GM19324 (cell line): Measurements from ENCODE around the gene PDXK.
A peak's percentile ranks its signal among the peaks of the same experiment; 100 is the strongest.

ENCODE experiments used
- ATAC-seq: cut with Tn5 transposase; IDR thresholded peaks from one replicate; pipeline ENCODE4 v1.9.1; 2021; ENCODE audit warnings: mild to moderate bottlenecking, moderate library complexity; ENCODE audit not compliant: unreplicated experiment, low FRiP score

PDXK gene

DNA sequence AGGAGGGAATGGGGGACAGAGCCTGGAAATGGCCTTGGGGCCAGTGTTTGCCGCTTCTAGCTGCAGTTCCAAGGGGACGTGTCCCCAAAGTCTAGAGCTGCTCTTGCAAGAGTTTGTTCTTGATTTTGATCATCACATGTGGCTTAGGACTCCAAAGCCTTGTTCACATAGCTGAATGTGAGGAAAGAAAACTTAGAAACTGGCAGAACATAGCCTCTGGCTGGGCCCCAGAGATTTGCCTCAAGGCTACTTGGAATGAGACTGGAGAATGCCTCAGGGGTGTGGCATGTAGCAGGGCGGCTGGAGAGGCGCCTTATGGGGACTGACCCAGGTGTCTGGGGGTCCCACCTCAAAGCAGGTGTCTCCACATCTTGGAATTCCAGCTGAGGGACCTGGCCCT lies 2.3 kb downstream of the PDXK start:
- ATAC-seq, result no peak

DNA sequence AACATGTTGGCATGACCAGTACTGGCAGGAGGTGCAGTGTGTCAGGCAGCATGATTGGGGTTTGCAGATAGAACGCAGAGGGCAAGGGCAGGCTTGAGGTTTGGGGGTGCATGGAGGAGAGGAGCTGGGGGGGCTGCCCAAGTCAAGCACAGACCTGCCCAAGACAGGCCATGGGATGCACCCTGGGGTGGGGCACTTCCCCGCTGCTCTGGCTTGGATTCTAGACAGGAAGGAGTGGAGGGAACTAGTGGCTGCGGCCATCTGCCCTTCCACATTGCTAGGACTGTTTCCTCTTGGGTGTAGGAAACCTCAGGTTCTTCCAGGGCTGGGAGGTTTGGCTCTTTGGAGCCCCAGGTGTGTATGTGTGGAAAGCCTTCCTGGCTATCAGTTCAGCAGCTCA lies 3.0 kb downstream of the PDXK start:
- no peak for ATAC-seq

DNA sequence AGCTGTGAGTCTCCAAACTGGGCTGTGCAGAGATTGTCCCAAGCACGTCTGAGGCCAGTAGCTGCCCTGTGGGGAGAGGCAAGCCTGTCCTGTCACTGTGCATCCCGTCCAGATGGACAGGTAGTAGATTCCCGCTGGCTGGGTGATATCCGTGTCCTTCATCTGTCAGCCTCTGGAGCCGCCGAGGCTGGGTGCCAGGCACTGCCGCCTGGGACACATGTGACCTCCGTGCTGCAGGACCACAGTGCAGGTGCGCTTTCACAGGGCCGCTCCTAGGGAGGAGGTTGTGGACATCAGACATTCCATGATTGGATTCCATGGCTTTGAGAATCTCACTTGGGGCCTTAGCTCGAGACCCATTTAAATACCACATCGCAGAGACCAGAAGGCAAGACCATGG lies 4.7 kb downstream of the PDXK start:
- no peak for ATAC-seq

DNA sequence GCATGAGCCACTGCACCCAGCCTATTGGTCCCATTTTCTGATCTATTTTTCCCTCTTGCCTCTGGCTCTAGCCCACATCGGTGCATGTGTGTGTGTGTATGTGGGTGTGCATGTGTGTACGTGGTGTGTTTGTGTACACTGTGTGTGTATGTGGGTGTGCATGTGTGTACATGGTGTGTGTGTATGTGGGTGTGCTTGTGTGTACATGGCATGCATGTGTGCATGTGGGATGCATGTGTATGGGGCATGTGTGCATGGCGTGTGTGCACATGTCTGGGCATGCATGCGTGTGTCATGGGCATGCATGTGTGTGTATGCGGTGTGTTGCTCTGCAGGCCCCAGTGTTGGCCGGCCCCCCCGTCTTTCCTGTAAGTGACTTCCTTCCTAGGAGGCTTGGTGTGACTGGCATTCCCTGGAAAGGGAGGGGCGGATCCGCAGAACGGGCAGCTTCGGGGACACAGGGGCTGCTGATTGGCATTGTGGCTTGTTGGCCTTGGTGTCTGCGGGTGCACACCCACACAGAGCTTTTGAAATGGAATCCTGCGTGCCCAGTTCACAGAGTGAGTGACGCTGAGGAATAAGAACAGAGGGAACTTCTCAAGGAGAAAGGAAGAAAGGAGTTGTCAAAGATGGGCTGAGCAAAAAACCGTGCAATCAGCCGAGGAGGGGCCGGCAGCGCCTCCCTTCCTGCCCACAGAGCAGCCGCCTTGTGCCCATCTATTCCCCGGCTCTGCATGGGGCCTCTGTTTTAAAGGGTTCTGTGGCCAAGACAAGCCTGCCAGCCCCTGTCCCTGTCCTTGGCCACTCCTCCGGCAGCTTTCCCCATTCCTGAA lies 8.0 kb downstream of the PDXK start:
- ATAC-seq, result no peak

DNA sequence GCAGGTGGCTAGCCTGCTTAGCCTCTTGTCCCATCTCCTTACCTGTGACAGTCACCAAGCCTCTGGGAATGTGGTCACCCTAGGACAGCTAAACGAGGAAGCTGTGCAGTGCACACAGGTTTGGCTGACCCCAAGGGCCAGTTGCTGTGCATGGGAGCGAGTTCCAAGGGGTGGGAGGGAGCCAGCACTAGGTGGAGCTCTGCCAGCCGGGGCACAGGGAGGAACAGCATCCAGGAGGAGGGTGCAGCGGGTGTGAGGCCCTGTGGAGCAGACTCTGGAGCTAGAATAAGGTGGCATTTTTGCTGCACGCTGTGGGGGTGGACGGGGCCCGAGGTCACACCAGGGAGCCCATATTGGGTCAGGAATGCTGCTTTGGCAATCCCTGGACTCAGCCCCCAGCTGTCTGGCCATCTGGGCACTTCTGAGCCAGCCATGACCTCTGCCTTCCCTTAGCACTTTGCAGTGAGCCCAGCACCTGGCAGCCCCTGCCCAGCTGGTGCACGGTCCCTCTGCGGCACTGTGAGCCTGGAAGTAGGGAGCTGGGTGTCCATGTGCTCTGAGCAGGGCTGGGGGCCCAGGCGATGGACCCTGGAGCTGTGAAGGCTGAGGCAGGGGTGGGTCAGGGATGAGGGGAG lies 8.7 kb downstream of the PDXK start:
- ATAC-seq, result no peak

DNA sequence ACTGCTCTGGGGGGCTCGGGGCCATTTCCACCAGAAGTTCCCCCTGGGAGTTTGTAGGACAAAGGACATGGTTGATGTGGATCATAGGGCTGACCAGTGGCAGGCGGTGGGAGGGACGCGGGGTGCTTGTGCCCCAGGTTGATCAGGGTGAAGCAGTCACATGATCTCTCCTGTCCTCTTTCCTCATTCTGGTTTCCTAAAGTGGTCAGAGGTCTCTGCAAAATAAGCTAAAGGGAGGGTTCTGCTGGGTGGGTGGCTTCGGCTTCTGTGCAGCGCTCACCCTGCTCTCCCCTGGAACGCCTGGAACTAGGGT lies 9.2 kb downstream of the PDXK start:
- no peak for ATAC-seq

DNA sequence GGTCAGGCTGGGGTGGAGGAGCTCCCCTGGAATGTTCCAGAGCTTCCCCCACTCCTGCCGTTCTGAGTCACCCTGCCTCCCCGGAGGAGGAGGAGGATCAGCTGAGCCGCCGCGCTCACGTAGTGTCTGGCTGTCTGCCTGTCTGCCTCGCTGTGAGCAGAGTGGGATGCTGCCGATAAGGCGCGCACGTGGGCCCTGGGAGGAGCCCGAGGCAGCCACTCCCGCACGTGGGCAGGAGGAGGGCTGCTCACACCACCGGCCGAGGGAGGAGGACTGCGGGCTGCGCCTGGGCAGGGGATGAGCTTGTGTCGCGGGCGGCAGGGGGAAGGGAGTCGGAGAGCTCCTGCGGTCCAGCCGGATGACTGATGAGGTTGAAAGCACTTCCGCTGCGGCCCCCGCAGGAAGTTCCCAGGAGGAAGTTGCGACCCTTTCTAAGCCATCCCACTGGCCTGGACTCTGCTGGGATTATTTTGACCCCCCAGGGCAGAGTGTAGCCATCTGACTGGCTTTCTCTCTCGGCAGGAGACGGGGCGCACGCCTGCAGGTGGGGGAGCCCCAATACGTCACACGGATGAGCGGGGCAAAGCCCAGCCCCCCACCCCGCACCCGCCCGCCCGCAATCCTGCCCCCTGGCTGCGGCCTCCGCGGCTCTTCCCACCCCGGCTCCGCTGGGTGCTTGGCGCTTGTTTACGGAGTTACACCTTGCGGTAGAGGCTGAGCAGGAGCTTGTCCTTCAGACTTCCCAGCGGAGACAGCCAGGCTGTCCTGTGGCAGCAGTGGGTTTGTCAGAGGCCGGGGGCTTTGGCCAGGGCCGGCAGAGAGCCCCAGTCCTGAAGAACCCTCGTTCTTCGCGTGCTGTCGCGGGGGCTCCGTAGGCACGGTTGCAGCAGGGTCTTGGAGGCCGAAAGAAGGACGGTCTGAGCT lies 9.8 kb downstream of the PDXK start:
- ATAC-seq, result peak; percentile 67

DNA sequence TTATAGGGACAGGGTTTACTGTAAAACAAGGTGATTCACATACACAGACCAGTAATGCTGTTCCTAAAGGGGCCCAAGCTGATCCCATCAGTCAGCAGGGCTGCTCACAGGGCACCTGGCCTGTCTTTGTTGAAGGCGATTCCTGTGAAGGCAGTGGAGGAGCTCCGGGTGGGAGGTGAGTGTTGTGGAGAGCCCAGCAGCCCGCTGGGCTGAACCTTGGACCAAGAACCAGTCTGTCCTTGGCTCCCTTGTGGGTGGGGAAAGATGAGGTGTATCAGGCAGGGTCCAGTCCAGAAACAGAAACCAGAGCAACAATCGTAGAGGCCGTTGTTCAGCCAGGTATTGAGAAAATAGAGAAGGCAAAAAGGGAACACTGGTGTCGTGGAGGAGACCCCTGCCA lies 12.5 kb downstream of the PDXK start:
- no peak for ATAC-seq

DNA sequence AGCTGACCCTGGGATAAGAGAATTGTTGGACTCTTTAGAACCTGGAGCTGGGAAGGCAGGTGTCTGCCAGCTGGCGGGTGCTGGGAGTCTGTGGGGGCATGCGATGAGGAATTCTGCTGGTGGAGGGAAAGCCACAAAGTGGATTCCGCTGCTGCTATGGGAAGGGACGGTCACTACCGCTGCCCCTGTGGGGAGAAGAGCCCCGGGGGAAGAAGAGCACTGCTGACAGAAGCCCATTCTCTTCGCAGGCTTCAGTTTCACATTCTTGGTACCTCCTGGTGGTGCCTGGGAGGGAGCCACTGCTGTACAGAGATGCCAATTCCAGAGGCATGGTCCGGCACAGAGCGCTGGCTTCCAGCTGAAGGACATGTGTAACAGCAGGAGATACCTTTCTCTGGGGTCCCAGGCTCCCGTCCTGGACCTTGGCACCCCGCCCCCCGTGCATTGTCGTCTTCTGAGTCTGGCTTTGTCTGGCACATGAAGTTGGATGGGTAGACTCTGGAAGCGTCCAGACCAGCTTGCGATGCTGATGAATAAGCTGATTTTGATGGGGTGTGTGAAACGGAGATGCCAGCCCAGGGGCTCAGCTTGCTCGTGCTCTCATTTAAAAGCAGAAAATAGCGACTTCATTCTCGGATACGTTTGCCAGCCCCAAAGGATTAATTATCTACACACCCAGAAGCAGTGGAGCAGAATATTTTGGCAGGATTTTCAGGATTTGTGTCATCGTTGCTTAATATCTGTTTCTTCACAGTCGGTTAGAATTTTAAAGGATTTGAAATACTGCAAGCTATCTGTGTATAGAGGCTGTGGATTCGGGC lies 13.2 kb downstream of the PDXK start:
- ATAC-seq, result no peak

DNA sequence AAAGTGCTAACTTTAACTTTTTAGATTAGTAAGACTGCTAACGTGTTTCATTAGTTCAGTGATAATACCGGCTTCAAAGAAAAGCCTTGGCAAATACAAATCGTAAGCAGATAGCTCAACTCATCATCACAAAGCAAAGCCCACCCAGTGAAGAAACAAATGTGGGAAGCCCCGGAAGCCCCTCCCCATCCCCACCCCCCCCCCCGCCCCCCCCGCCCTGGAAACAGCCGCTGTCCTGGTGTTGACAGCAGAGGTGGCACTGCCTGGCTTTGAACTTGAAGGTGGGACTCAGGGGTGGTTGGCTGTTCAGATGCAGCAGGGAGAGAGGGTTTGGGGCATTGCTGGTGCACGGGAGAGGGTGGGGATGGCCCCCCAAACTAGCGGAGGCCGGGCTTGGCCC lies 14.1 kb downstream of the PDXK start:
- ATAC-seq, result no peak

DNA sequence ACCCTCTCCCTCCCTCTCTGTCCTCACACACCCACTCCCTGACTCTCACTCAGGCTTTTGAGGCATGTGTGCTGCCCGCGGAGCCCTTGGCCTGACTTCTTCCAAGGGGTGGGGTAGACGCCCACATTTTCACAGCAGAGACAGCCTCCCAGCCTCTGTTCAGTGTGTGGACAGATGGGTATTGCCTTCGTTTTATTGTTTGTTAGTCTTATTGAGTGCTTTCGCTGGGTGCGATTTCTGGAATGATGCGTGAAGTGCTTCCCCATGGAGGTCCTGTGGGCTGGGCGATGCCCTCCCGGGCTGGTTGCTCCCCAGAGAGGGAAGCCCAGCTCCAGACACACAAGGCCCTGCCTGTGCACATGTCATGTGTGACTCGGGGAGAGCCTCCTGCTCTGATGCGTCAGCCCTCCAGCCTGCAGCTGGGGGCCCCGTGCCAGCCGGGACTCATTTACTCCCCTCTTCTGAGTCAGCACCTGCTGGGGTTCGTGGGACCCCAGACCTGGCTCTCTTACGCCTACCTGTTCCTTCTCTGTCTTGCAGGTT lies 14.7 kb downstream of the PDXK start:
- ATAC-seq, result no peak

DNA sequence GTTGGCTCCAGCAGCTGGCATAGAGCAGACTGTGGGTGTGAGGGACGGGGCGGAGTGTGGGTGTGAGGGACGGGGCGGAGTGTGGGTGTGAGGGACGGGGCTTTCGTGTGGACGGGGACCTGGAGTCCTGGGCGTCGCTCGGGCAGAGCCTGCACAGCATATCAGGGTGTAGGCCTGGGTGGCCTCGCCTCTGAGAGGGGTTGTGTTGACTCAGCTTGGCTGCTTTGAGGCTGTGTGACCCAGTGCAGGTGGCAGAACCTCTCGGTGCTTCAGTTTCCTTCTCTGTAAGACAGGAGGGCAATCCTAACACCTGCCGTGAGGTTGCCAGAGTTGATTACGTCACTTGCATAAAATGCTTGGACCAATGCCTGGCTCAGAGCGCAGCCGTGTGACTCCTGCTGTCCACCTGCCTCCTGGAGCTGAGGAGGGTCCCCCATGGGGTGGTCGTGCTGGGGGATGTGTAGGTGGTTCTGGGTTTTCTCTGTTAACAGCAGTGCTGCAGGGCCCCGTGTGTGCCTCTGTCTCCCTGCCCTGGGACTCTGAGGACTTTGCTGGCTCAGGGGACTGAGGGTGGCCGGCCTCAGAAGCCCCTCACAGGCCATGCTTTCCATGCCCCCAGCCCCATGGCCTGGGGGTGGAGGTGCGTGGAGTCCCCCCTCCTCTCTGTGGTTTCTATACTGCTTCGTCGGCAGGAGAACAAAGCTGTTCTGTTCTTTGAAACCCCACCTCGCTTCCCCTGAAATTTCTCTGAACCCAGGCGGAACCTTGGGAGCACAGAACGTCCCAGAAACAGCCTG lies 15.4 kb downstream of the PDXK start:
- ATAC-seq, result no peak

DNA sequence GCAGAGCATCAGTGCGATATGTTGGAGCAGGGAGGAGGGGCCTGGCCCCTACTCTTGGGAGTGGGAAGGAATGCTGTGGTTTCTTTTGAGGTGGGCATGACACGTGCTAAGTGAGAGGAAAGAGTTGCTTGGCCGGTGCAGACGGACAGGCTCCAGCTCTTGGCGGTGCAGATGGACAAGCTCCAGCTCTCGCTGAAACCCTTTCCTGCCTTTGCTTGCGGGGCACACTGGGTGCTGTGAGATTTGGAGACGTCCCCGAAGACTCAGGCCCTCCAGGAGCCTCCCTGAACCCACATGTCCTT lies 15.9 kb downstream of the PDXK start:
- ATAC-seq, result no peak

DNA sequence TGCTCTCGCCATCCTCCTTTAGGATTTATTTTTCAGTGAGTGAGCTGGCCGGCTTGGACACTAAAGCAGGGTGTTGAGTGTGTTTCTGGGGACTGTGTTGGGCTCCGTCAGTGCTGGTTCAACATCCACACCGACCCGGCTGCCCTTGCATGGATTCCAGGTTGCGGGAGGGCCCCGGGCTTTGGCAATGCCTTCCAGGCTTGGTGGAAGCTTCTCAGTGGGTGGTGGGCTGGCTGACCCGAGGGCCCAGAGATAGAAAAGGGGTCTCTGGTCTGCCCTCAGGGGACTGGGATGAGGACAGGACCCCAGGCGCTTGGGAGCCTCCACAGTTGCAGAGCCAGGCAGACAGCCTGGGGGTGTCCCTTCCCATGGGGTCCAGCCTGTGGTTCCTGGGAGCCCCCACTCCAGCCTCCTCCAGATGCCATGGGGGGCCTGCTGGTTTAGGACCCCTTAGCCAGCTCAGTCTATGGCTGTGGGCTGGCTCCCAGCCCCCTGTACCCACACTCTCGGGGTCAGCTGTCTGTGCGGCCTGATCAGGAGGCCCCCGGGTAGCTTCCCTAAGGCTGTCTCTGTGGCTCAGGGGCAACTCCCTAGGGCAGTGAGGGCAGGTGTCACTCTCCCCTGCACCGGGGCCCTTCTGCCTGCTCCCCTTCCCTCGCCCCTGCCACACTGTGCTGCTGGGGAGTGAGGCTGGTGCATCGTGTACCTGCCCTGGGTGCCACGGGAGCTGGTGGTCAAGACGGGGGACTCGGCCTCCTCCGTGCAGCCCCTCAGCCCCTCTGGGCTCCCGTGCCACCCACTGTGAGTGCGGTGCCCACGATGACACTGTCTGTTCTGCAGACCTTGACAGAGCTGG lies 16.5 kb downstream of the PDXK start:
- ATAC-seq, result no peak

DNA sequence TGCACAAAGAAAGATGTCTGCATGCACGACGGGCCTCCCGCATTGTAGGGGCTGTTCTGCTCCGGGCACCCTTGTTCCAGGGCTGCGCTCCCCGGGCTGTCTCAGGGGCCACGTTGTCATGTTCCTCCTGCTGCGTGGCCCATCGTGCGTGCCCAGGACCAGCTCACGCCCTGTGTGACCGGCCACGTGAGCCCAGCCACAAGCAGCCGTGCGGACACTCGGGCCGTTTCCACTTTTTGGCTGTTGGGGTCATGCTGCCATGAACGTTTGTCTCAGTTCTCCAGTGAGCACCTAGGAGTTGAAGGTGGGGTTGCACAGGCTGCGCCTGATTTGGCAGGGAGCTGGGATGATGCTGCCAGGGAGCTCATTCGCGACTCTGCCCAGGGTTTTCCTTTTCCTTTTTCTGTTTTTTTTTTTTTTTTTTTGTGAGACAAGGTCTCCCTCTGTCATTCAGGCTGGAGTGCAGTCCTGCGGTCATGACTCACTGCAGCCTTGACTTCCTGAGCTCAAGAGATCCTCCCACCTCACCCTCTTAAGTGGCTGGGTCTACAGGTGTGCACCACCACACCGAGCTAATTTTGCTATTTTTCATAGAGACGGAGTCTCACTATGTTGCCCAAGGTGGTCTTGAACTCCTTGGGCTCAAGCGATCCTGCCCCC lies 17.4 kb downstream of the PDXK start:
- ATAC-seq, result no peak

DNA sequence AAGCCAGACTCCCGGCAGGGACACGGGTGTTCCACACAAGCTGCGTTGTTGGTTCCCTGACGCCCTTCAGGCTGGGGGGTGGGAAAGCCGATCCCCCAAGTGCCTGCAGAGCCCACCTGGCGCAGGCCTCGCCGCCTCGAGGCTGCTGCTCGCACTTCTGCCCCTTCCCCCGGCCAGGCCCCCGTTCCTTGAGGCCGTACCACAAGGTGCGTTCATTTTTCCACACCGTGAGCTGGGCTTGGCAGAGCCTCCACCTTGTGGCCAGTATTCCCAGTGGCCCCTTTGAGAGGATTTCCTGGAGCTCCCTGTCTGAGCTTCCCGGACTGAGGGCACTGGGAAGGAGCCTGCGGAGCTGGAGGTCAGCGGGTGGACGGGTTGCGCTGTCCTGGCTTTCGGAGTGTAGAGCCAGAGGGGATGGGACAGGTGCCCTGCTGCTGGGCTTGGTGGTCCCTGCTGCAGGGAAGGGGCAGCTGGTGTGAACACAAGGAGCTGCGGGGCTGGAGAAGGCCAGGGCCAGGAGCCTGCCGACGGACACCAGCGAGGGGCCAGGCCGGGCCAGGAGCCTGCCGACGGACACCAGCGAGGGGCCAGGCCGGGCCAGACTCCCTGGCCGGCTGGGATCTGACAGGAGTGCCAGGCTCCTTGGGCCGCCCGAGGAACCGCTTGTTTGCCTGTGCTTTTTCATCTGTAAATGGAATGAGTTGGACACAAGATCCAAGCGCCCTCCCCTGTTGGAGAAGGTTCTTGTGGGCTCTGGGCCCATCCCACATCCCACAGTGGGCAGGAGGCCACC lies 18.4 kb downstream of the PDXK start:
- ATAC-seq, result no peak

DNA sequence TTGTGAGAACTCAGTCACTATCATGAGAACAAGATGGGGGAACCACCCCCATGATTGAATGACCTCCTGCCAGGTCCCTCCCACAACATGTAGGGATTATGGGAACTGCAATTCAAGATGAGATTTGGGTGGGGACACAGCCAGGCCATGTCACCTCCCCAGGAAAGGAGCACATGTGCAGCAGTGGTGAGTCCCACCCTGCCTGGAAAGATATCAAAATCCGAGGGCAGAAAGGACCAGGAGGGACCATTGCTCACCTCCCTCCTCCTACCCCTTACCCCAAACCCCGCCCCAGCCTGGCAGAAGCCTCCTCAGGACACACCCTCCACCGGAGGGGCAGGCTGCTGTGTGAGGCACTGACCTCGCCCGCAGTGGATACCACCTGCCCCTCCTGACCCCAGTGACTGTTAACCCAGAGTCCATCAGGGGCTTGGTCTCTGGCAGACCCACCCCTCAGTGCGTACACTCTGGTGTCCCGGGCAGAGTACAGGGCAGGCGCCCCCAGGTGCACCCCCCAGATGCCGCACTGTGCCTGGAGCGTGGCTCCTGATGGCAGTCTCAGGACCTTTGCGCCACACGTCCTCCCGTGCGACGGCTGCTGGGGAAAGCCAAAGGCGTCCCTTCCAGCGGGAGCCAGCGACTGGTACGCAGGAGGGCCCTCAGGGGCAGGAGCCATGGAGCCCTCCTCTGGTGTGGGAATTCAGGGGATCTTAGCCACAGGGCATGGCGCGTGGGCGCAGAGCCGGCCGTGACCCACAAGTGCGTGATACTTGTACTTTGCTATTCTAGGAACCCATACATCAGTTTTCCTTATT lies 20.9 kb downstream of the PDXK start:
- ATAC-seq, result no peak
